ENCODE results near the gene USH2A.

Gene USH2A

DNA sequence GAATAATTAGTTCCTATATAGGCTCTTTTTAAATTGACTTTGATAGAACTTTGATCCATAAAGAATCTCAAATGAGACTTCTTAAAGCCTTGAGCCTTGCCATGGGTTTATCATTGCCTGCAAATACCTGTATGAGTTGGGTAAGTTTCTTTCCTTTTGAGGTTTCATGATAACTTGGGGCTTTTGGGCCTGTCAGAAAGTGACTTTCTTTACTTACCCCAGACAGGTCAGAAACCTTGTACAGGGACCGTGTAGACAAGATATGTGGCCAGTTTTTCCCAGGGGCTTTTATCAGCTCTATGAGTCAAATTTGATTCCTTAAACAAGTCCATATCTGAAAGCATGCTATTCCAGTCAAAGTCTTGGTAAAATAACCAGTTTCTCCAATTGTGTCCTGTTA is 838.9 kb downstream of the USH2A start:
- Histone ChIP-seq H3K9me3 (no peaks in the 10 kb centered on the region), H3K27me3 (ENCODE audit: low read depth) (no peaks in the 10 kb centered on the region), H3K4me1 (peaks cover 7% of the 10 kb centered on the region), H3K4me3 (no peak overlapping the region), H3K36me3 (replicated peaks) (peaks cover 33% of the 10 kb centered on the region)
- no peak for DNase-seq (ENCODE audit: low spot score in 2 of 2)
- in situ Hi-C loops (cut with MboI; ENCODE audit: low sequenced_read_pairs) = no loop called here

DNA sequence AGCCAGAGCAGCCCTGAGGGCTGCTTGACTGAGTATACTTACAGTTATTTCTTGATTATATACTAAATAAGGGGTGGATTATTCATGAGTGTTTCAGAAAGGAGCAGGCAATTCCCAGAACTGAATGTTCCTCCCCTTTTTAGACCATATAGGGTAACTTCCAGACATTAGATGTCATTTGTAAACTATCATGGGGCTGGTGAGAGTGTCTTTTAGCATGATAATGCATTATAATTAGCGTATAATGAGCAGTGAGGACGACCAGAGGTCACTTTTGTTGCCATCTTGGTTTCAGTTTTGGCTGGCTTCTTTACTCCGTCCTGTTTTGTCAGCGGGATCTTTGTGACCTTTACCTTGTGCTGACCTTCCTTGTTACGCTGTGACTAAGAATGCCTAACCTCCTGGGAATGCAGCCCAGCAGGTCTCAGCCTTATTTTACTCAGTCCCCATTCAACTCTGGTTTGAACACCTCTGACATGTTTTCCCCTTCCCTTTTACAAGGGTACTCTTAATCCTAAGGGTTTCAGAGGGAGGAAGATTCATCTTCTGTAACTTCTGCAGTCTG is 840.0 kb downstream of the USH2A start:
- in situ Hi-C loops (cut with MboI; ENCODE audit: low sequenced_read_pairs) = no loop called here
- Histone ChIP-seq H3K4me1 (peaks cover 7% of the 10 kb centered on the region), H3K36me3 (replicated peaks) (peaks cover 33% of the 10 kb centered on the region), H3K9me3 (no peaks in the 10 kb centered on the region), H3K4me3 (no peak overlapping the region), H3K27me3 (ENCODE audit: low read depth) (no peaks in the 10 kb centered on the region)
- no peak for DNase-seq (ENCODE audit: low spot score in 2 of 2)

GRCh38 chr1:215581896-215582295 is 841.4 kb downstream of the USH2A start:
- Histone ChIP-seq H3K36me3 (replicated peaks) (peaks cover 44% of the 10 kb centered on the region), H3K9me3 (no peaks in the 10 kb centered on the region)
- in situ Hi-C loops (cut with MboI; ENCODE audit: low sequenced_read_pairs) = no loop called here

More at GRCh38 chr1:215581896-215582295, 841.4 kb downstream of the USH2A start:
- Histone ChIP-seq H3K4me3 (no peak overlapping the region), H3K4me1 (peaks cover 7% of the 10 kb centered on the region), H3K27me3 (ENCODE audit: low read depth) (no peaks in the 10 kb centered on the region)
- DNase-seq (ENCODE audit: low spot score in 2 of 2) = peak; percentile 29 to 42

All from HAP-1 (cell line).